GM12878 (cell line): ENCODE data around the gene C18orf63. TPM values are rescaled to one million over a fixed set of nuclear protein-coding genes. Genes with fewer than 3 reads are reported as not detected.

Experiments used
- ATAC-seq: fragments of 200-7000 bp; cut with Tn5 transposase; 3 replicates; pipeline ENCODE4 v1.9.1; 2020; ENCODE audit warnings: mild to moderate bottlenecking, moderate library complexity
- BruUV-seq: library from RNA; stranded (reverse); fragments of 400-500 nt; replicated peaks from 2 replicates; lab custom pipeline; 2021; lab: Mats Ljungman, UMichigan
- CTCF ChIA-PET: fragments of 300-600 bp; sonication (Branson Sonifier 250); formaldehyde crosslinking; extraction: SDS; loops from one replicate; lab custom pipeline; 2021; ENCODE audit warnings: inconsistent platforms; lab: Yijun Ruan, JAX
- POLR2A ChIA-PET: fragments of 350-600 bp; formaldehyde crosslinking; extraction: SDS; loops from one replicate; lab custom pipeline; 2021; ENCODE audit warnings: inconsistent platforms; lab: Charles Lee
- RAD21 ChIA-PET: fragments of 300-600 bp; sonication (Branson Sonifier 250); formaldehyde crosslinking; loops from one replicate; lab custom pipeline; 2023; ENCODE audit warnings: antibody characterized with exemption; ENCODE audit not compliant: unreplicated experiment; lab: Charles Lee
- SMC1A ChIA-PET: fragments of 300-600 bp; sonication (Branson Sonifier 250); formaldehyde crosslinking; loops from one replicate; lab custom pipeline; 2023; ENCODE audit not compliant: unreplicated experiment, uncharacterized antibody; lab: Charles Lee
- DNase-seq: peaks from one replicate; pipeline ENCODE4 v3.0.0-alpha.2; 2011; ENCODE audit warnings: low read depth, low spot score
- FAIRE-seq: peaks from 3 replicates; lab custom pipeline; 2011; peaks lifted over from hg19 to GRCh38; lab: Jason Lieb, UNC
- H2AFZ ChIP-seq: 2 replicates; pipeline ENCODE4 v1.6.0; 2011; ENCODE audit warnings: low read depth, low read length, control low read depth; ENCODE audit not compliant: control insufficient read depth
- H3K27ac ChIP-seq: 2 replicates; pipeline ENCODE4 v1.5.1; 2011; ENCODE audit warnings: control low read depth; ENCODE audit not compliant: control insufficient read depth, insufficient read depth
- H3K27me3 ChIP-seq, 2 experiments: replicated peaks in 1 of 2; 2 replicates each; pipeline versions ENCODE4 v1.6.0 to v1.6.1; 2011; ENCODE audit warnings: low read length in 1 of 2; ENCODE audit not compliant: control insufficient read depth in 2 of 2, insufficient read depth in 2 of 2
- H3K36me3 ChIP-seq, 2 experiments: 2 replicates each; pipeline ENCODE4 v1.5.1; 2011; ENCODE audit warnings: low read length in 1 of 2; ENCODE audit not compliant: control insufficient read depth in 2 of 2, insufficient read depth in 2 of 2
- H3K4me1 ChIP-seq: 2 replicates; pipeline ENCODE4 v1.6.1; 2011; ENCODE audit warnings: mild to moderate bottlenecking, low read length, moderate library complexity, mixed read lengths; ENCODE audit not compliant: control insufficient read depth, insufficient read depth
- H3K4me2 ChIP-seq: 2 replicates; pipeline ENCODE4 v1.6.0; 2011; ENCODE audit warnings: control low read depth; ENCODE audit not compliant: control insufficient read depth, insufficient read depth
- H3K4me3 ChIP-seq: fragments of 200-600 bp; sonication (generic); 2 replicates; pipeline ENCODE4 v1.5.1; 2016
- H3K79me2 ChIP-seq: 2 replicates; pipeline ENCODE4 v1.6.0; 2011; ENCODE audit warnings: low read length; ENCODE audit not compliant: control insufficient read depth, insufficient read depth
- H3K9ac ChIP-seq: 2 replicates; pipeline ENCODE4 v1.8.0; 2011; ENCODE audit warnings: low read length, control low read depth, mixed read lengths; ENCODE audit not compliant: control insufficient read depth, insufficient read depth
- H3K9me3 ChIP-seq: replicated peaks from 3 replicates; pipeline ENCODE4 v1.5.1; 2011; ENCODE audit warnings: mild to moderate bottlenecking, low read length; ENCODE audit not compliant: control insufficient read depth, insufficient read depth
- H4K20me1 ChIP-seq: 2 replicates; pipeline ENCODE4 v1.6.0; 2011; ENCODE audit not compliant: control insufficient read depth, insufficient read depth
- ETV6 ChIP-seq, 2 experiments: fragments of 450-650 bp in 1 of 2; IDR thresholded peaks in 1 of 2; conservative IDR thresholded peaks in 1 of 2; 2 replicates each; pipeline ENCODE4 v1.6.1; 2014; ENCODE audit warnings: antibody characterized with exemption in 1 of 2, borderline replicate concordance in 1 of 2, low read depth in 1 of 2, mild to moderate bottlenecking in 1 of 2, moderate library complexity in 1 of 2
- EZH2 ChIP-seq: IDR thresholded peaks from 2 replicates; pipeline ENCODE4 v1.6.1; 2012; ENCODE audit warnings: low read depth, mild to moderate bottlenecking, control low read depth, inconsistent platforms, low read length, borderline replicate concordance; ENCODE audit not compliant: control insufficient read depth
- HDGF ChIP-seq: fragments of 450-650 bp; IDR thresholded peaks from 2 replicates; pipeline ENCODE4 v1.6.1; 2016; ENCODE audit warnings: antibody characterized with exemption
- IKZF2 ChIP-seq, 2 experiments: fragments of 450-650 bp; IDR thresholded peaks; 2 replicates each; pipeline ENCODE4 v1.6.1; 2017; ENCODE audit warnings: mild to moderate bottlenecking in 2 of 2, moderate library complexity in 2 of 2
- KDM1A ChIP-seq: fragments of 200-600 bp; sonication (generic); IDR thresholded peaks from 2 replicates; pipeline ENCODE4 v1.6.1; 2016; ENCODE audit warnings: borderline replicate concordance
- MYC ChIP-seq: IDR thresholded peaks from 2 replicates; pipeline ENCODE4 v1.6.1; 2011; ENCODE audit warnings: mild to moderate bottlenecking, low read length, moderate library complexity, inconsistent platforms; ENCODE audit not compliant: insufficient read depth, insufficient replicate concordance, insufficient read length, severe bottlenecking
- NFIC ChIP-seq: IDR thresholded peaks from 2 replicates; pipeline ENCODE4 v1.6.1; 2012; ENCODE audit warnings: low read depth, mild to moderate bottlenecking, inconsistent platforms, low read length, moderate library complexity
- NR2C1 ChIP-seq: fragments of 450-650 bp; IDR thresholded peaks from 2 replicates; pipeline ENCODE4 v1.6.1; 2017; ENCODE audit warnings: antibody characterized with exemption, mild to moderate bottlenecking, moderate library complexity
- RAD51 ChIP-seq: fragments of 450-650 bp; IDR thresholded peaks from 2 replicates; pipeline ENCODE4 v1.6.1; 2016; ENCODE audit warnings: moderate library complexity, mild to moderate bottlenecking, inconsistent platforms
- SIX5 ChIP-seq: IDR thresholded peaks from 2 replicates; pipeline ENCODE4 v1.6.1; 2011; ENCODE audit warnings: mild to moderate bottlenecking, low read depth, low read length, moderate library complexity; ENCODE audit not compliant: severe bottlenecking
- STAT3 ChIP-seq: IDR thresholded peaks from 2 replicates; pipeline ENCODE4 v1.6.1; 2011; ENCODE audit warnings: low read depth, low read length, improper control_type of control experiment
- ZBTB4 ChIP-seq: fragments of 450-650 bp; formaldehyde crosslinking; IDR thresholded peaks from 2 replicates; pipeline ENCODE4 v1.4.0; 2022; ENCODE audit warnings: mild to moderate bottlenecking, moderate library complexity
- ZNF24 ChIP-seq: fragments of 450-650 bp; IDR thresholded peaks from 2 replicates; pipeline ENCODE4 v1.6.1; 2017; ENCODE audit warnings: antibody characterized with exemption, mild to moderate bottlenecking
- WGBS: methylation state at CpG from one replicate; pipeline ENCODE4 v1.1.6; 2016; ENCODE audit warnings: low lambda C conversion rate; ENCODE audit not compliant: insufficient replicate concordance, insufficient coverage; ENCODE audit errors: missing lambda C conversion rate; 5-methylcytosine and 5-hydroxymethylcytosine counted together
- in situ Hi-C: fragments of 300-500 bp; cut with MboI; formaldehyde crosslinking; loops from 9 replicates; pipeline ENCODE4 v1.14.3; 2018; ENCODE audit warnings: mixed read lengths
- intact Hi-C: fragments of 100-400 bp; cut with micrococcal nuclease; formaldehyde crosslinking; loops from one replicate; pipeline ENCODE4 v1.14.2; 2022; ENCODE audit not compliant: unreplicated experiment
- polyA plus RNA-seq, 11 experiments: library from polyadenylated mRNA; depleted of rRNA in 4 of 11; unstranded in 6 of 11; stranded (reverse) in 5 of 11; fragments of >200 nt; fragmentation: Nextera tagmentation in 4 of 11; fragmentation: Illumina TruSeq in 1 of 11; extraction: Ambion mirVana in 4 of 11; extraction: Trizol in 1 of 11; gene quantifications; 1 replicate in 1 of 11; 2 replicates in 10 of 11; pipeline versions ENCODE4 v1.2.1 to v1.2.3, GENCODE V29; 2011 to 2016; ENCODE audit warnings: inconsistent platforms in 2 of 11, missing spikeins in 2 of 11, low read depth in 1 of 11
- total RNA-seq, 4 experiments: library from RNA; depleted of rRNA in 3 of 4; stranded (reverse); fragments of >200 nt in 3 of 4; fragmentation: Illumina TruSeq in 1 of 4; extraction: Trizol in 1 of 4; gene quantifications; 2 replicates each; pipeline versions ENCODE4 v1.2.1 to v1.2.3, GENCODE V29; 2013 to 2021
- TF ChIP-seq, protein P1 (sequence below): fragments of 450-650 bp; IDR thresholded peaks from 2 replicates; pipeline ENCODE4 v1.6.1; 2017; ENCODE audit warnings: mild to moderate bottlenecking, low read depth, inconsistent platforms; ENCODE audit not compliant: poor library complexity, severe bottlenecking
- TF ChIP-seq, protein P2 (sequence below): fragments of 450-650 bp; IDR thresholded peaks from 2 replicates; pipeline ENCODE4 v1.6.1; 2017; ENCODE audit warnings: mild to moderate bottlenecking

C18orf63 gene
- total and polyA plus RNA-seq, 10 of the 15 experiments (the other 5 are each of a cell fraction or from before 2014, with no cell fraction given): not detected

DNA sequence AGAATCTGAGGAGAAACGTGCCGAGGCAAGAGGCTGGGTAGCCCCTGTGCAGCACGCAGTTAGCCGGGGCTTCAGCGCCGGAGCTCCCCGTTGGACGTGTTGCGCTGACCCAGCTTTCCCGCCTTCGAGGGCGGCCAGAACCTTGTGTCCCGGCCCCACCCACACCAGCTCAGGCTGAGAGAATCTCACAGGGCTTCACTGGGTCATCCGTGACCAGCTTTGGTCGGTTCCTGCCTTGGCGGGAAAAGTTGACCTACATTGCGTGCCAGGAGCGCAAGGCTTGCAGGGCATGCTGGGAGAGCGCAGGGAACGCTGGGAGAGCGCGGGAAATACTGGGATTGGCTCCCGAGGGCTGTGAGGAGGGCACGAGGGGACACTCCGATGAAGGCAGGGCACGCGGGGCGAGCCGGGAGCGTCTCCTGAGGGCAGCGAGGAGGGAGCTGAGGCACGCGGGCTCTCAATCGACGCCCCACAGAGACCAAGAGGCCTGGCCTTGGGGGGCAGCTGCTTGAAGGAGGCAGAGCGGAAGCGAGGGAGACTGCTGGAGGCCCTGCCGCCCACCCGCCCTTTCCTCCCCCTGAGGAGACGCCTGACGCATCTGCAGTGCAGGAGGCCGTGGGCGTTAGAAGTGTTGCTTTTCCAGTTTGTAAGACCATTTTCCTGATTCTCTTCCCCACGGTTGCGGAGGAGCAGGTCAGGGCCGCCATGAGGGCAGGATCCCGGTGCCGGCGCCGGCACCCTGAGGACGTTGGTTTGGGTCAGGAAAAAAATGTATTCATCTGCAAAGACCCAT is at the start of gene C18orf63 (continued):
- TF ChIP-seq ZBTB4 (CRISPR knock-in tag) (no peak), STAT3 (no peak), SIX5 (no peak)
- TF ChIP-seq, all 136 proteins: peak for 0

GRCh38 chr18:74266161-74266560 is 49.5 kb upstream of the C18orf63 start:
- ChIA-PET RAD21 (no interaction called here), POLR2A (no interaction called here), SMC1A (interaction anchor here (1.5 kb wide), 1 partner anchor 9 kb away, joined by 3 read pairs; no protein-coding TSS in a partner anchor), CTCF (interaction anchor here (0.6 kb wide), 1 partner anchor 19 kb away, joined by 3 read pairs; no protein-coding TSS in a partner anchor)
- Histone ChIP-seq H3K4me1 (no peaks in the 10 kb centered on the region), H2AFZ (no peak overlapping the region), H3K4me2 (no peak overlapping the region), H3K27ac (no peak overlapping the region), H4K20me1 (no peaks in the 10 kb centered on the region), H3K4me3 (no peak overlapping the region), H3K79me2 (no peaks in the 10 kb centered on the region), H3K9ac (no peak overlapping the region), H3K9me3 (no peaks in the 10 kb centered on the region), H3K27me3 (no peaks in the 10 kb centered on the region), H3K36me3 (no peaks in the 10 kb centered on the region; a peak in 2 of 4 replicates)
- in situ Hi-C loops: no loop called here
- FAIRE-seq (no peak), ATAC-seq (no peak), DNase-seq (no peak)
- intact Hi-C loops: no loop called here
- WGBS: 73% methylated on average over 9 of the region's 9 CpGs
- BruUV-seq: no TSS peak
- TF ChIP-seq ETV6 (conservative IDR thresholded peaks at IDR 0.05 in 1 of 2, IDR thresholded peaks at IDR 0.05 in 1 of 2; ENCODE audit: borderline replicate concordance in 1 of 2, low read depth in 1 of 2): no peak
- TF ChIP-seq HDGF: no peak
- no peak for TF ChIP-seq MYC
- TF ChIP-seq, protein P1, sequence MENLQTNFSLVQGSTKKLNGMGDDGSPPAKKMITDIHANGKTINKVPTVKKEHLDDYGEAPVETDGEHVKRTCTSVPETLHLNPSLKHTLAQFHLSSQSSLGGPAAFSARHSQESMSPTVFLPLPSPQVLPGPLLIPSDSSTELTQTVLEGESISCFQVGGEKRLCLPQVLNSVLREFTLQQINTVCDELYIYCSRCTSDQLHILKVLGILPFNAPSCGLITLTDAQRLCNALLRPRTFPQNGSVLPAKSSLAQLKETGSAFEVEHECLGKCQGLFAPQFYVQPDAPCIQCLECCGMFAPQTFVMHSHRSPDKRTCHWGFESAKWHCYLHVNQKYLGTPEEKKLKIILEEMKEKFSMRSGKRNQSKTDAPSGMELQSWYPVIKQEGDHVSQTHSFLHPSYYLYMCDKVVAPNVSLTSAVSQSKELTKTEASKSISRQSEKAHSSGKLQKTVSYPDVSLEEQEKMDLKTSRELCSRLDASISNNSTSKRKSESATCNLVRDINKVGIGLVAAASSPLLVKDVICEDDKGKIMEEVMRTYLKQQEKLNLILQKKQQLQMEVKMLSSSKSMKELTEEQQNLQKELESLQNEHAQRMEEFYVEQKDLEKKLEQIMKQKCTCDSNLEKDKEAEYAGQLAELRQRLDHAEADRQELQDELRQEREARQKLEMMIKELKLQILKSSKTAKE: no peak
- TF ChIP-seq NFIC: no peak
- no peak for TF ChIP-seq NR2C1
- no peak for TF ChIP-seq ZNF24
- TF ChIP-seq, protein P2, sequence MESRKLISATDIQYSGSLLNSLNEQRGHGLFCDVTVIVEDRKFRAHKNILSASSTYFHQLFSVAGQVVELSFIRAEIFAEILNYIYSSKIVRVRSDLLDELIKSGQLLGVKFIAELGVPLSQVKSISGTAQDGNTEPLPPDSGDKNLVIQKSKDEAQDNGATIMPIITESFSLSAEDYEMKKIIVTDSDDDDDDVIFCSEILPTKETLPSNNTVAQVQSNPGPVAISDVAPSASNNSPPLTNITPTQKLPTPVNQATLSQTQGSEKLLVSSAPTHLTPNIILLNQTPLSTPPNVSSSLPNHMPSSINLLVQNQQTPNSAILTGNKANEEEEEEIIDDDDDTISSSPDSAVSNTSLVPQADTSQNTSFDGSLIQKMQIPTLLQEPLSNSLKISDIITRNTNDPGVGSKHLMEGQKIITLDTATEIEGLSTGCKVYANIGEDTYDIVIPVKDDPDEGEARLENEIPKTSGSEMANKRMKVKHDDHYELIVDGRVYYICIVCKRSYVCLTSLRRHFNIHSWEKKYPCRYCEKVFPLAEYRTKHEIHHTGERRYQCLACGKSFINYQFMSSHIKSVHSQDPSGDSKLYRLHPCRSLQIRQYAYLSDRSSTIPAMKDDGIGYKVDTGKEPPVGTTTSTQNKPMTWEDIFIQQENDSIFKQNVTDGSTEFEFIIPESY: no peak
- no peak for TF ChIP-seq EZH2
- TF ChIP-seq KDM1A: no peak
- TF ChIP-seq RAD51: no peak
- TF ChIP-seq IKZF2 (IDR thresholded peaks at IDR 0.05): no peak
